B cell (primary cell): Measurements from ENCODE around the gene MTF2.

Experiments
- EZH2 ChIP-seq: IDR thresholded peaks from 2 replicates; pipeline ENCODE4 v1.6.1; 2012; ENCODE audit warnings: borderline replicate concordance, low read depth, mild to moderate bottlenecking, moderate library complexity, low read length; ENCODE audit not compliant: insufficient read depth, poor library complexity, severe bottlenecking
- TF ChIP-seq, protein P1 (sequence below): fragments of 200-600 bp; IDR thresholded peaks from one replicate; pipeline ENCODE4 v1.8.0; 2022; ENCODE audit warnings: antibody characterized with exemption, mild to moderate bottlenecking

GRCh38 chr1:93033029-93033428 lies 46.1 kb upstream of the MTF2 start:
- TF ChIP-seq, protein P1, sequence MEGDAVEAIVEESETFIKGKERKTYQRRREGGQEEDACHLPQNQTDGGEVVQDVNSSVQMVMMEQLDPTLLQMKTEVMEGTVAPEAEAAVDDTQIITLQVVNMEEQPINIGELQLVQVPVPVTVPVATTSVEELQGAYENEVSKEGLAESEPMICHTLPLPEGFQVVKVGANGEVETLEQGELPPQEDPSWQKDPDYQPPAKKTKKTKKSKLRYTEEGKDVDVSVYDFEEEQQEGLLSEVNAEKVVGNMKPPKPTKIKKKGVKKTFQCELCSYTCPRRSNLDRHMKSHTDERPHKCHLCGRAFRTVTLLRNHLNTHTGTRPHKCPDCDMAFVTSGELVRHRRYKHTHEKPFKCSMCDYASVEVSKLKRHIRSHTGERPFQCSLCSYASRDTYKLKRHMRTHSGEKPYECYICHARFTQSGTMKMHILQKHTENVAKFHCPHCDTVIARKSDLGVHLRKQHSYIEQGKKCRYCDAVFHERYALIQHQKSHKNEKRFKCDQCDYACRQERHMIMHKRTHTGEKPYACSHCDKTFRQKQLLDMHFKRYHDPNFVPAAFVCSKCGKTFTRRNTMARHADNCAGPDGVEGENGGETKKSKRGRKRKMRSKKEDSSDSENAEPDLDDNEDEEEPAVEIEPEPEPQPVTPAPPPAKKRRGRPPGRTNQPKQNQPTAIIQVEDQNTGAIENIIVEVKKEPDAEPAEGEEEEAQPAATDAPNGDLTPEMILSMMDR: no peak
- TF ChIP-seq EZH2: no peak
